Spinal cord (tissue), 10 donors: ENCODE results near the gene CDC42BPG. TPM values are rescaled to one million over a fixed set of nuclear protein-coding genes. Genes with fewer than 3 reads are reported as not detected.

Experiments used
- DNase-seq, 6 donors: peaks; one replicate each; pipeline versions ENCODE4 v3.0.0 to v3.0.0-alpha.2; 2013 to 2015; ENCODE audit warnings: low spot score in 6 of 6, low read depth in 4 of 6
- H3K27ac ChIP-seq: one replicate; pipeline ENCODE4 v1.5.1; 2013; ENCODE audit warnings: low read depth, low read length, control low read depth
- H3K27me3 ChIP-seq: one replicate; pipeline ENCODE4 v1.6.1; 2013; ENCODE audit warnings: low read length; ENCODE audit not compliant: control insufficient read depth, insufficient read depth
- H3K36me3 ChIP-seq: one replicate; pipeline ENCODE4 v1.6.1; 2013; ENCODE audit warnings: low read length; ENCODE audit not compliant: control insufficient read depth, insufficient read depth
- H3K4me1 ChIP-seq: one replicate; pipeline ENCODE4 v1.6.1; 2013; ENCODE audit warnings: low read length; ENCODE audit not compliant: control insufficient read depth, insufficient read depth
- H3K4me3 ChIP-seq: one replicate; pipeline ENCODE4 v1.5.1; 2013; ENCODE audit warnings: low read depth, low read length, control low read depth
- H3K9me3 ChIP-seq: one replicate; pipeline ENCODE4 v1.6.1; 2013; ENCODE audit warnings: low read length; ENCODE audit not compliant: control insufficient read depth, insufficient read depth
- WGBS: methylation state at CpG from one replicate; pipeline ENCODE4 v1.1.5; 2013; ENCODE audit warnings: missing lambda C conversion rate; ENCODE audit not compliant: insufficient coverage; 5-methylcytosine and 5-hydroxymethylcytosine counted together
- long read RNA-seq, 4 donors: transcript quantifications; one replicate each; lab custom pipeline, GENCODE V29; 2026
- polyA plus RNA-seq, 2 donors: library from polyadenylated mRNA; unstranded; fragments of 120-200 nt; gene quantifications; one replicate each; pipeline ENCODE4 v1.2.1, GENCODE V29; 2013; ENCODE audit not compliant: insufficient read length in 2 of 2
- total RNA-seq, 2 donors: library from RNA; depleted of rRNA in 1 of 2; stranded (reverse); fragments of 120-200 nt in 1 of 2; fragments of >200 nt in 1 of 2; gene quantifications; one replicate each; pipeline versions ENCODE4 v1.2.3 to v1.2.4, GENCODE V29; 2013 to 2014
- donor health status: healthy.

The CDC42BPG gene, protein sequence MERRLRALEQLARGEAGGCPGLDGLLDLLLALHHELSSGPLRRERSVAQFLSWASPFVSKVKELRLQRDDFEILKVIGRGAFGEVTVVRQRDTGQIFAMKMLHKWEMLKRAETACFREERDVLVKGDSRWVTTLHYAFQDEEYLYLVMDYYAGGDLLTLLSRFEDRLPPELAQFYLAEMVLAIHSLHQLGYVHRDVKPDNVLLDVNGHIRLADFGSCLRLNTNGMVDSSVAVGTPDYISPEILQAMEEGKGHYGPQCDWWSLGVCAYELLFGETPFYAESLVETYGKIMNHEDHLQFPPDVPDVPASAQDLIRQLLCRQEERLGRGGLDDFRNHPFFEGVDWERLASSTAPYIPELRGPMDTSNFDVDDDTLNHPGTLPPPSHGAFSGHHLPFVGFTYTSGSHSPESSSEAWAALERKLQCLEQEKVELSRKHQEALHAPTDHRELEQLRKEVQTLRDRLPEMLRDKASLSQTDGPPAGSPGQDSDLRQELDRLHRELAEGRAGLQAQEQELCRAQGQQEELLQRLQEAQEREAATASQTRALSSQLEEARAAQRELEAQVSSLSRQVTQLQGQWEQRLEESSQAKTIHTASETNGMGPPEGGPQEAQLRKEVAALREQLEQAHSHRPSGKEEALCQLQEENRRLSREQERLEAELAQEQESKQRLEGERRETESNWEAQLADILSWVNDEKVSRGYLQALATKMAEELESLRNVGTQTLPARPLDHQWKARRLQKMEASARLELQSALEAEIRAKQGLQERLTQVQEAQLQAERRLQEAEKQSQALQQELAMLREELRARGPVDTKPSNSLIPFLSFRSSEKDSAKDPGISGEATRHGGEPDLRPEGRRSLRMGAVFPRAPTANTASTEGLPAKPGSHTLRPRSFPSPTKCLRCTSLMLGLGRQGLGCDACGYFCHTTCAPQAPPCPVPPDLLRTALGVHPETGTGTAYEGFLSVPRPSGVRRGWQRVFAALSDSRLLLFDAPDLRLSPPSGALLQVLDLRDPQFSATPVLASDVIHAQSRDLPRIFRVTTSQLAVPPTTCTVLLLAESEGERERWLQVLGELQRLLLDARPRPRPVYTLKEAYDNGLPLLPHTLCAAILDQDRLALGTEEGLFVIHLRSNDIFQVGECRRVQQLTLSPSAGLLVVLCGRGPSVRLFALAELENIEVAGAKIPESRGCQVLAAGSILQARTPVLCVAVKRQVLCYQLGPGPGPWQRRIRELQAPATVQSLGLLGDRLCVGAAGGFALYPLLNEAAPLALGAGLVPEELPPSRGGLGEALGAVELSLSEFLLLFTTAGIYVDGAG (N-terminal part only)
- 1 to 10 TPM in 1 of 2 donors, under 1 TPM in 1; 0.59 to 2.0 TPM for total RNA-seq
- polyA plus RNA-seq, result 1 to 10 TPM in 1 of 2 donors, under 1 TPM in 1; 0.43 to 1.5 TPM
- long read RNA-seq, donor 1, result 0 reads
- long read RNA-seq, donor 2, result 0 reads
- long read RNA-seq, donor 3, result 0 reads
- long read RNA-seq, donor 4, result 0 reads

DNA sequence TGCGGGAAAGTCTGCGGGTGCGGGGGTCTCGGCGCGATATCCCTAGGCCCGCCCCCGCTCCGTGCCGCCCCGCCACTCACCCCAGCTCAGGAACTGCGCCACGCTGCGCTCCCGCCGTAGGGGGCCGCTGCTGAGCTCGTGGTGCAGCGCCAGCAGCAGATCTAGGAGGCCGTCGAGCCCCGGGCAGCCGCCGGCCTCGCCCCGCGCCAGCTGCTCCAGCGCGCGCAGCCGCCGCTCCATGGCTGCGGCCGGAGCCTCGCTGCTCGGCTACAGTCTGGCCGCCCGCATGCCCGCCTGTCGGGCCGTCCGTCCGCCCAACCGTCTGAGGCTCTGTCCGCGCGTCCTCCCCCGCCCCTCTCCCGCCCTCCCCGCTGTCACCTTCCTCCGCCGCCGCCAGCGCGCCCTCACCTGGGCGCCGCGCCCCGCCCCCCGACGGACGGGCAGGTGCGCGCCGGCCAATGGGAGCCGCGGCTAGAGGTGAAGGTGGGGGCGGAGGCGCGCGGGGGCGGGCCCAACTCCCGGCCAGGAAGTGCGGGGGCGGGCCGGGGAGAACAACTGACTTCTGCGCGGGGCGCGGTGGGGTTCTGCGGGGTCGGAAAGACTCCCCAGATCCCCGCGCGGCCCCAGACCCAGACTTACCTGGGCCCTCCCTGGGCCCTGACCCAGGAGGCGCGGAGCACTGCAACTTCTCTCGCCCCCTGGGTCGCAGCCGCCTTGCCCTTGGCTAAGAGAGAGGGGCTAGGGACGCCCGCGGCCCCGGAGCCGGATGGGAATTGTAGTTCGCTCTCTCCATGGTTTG is at the start of gene CDC42BPG:
Gene CDC42BPG, minus strand, starts transcription at position 324 of the 799 bp plus-strand sequence. Its CDS starts 84 bp downstream, at position 240.
- peak within 1 kb of the TSS; percentile 40 for H3K4me3 ChIP-seq
- H3K4me1 ChIP-seq, result peaks cover 17% of the 10 kb centered on the region
- H3K36me3 ChIP-seq, result peaks cover 4% of the 10 kb centered on the region
- peak in 1 of 6 donors; percentile 63 for DNase-seq
- H3K9me3 ChIP-seq, result no peaks in the 10 kb centered on the region
- WGBS, result under 1% methylated on average over 91 of the region's 96 CpGs
- no peak within 1 kb of the TSS for H3K27ac ChIP-seq
- peaks cover 14% of the 10 kb centered on the region for H3K27me3 ChIP-seq

DNA sequence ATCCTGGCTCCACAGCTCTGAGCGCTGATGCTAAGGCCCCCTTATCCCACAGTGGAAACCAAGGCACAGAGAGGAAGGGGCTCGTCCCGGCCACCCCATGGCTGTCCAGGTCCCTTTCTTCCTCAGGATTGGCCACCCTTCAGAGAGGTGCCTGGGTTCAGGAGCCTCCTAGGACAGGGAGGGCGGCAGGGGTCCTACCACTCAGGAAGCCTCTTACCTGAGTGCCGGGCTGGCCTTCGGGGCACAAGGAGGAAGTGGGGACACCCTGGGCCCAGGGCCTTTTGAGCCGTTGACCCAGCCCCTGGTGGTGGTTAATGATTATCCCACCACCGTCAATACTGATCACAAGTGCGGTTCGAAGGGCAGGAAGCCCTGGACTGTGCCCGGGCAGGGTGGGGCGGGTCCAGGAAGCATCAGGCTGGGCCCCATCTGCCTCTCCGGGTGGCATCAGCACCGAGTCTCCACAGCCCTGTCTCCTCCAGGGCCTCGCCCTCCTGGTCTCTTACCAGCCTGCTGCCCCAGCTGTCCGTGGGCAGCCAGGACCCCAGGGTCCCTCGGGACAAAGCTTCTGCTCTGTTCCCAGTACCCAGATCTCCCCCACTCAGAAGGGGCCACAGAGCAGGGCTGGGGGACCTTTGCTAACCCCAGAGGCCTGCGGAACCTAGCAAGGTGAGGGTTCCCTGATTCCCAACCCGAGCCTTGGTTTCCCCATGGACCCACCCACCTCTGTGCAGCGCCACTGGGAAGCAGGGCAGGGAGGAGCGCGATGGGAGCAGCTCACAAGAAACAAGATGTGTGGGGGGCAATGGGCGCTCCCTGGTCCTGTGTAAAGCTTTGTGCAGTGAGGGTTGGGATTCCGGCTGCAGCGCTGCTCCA is 49.0 kb upstream of the CDC42BPG start:
- H3K27ac ChIP-seq, result no peak overlapping the region
- peaks cover 52% of the 10 kb centered on the region for H3K36me3 ChIP-seq

DNA sequence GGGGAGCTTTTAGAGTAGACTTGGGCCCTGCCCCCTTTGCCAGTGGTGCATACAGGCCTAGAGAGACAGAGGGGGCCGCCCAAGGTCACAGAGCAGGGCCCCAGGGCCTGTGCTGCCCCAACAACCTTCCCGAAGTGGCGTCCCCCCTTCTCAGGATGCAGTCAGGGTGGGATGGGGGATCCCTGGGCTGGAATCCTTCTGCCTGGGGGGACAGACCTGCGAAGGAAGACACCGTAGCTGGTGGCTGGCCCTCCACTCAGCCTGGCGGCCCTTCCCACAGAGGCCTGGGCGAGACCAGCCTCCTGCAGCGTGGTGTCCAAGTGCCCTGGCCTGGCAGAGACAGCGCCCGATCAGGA is 48.4 kb upstream of the CDC42BPG start:
- no peak for DNase-seq
- Histone ChIP-seq H3K36me3 (peaks cover 46% of the 10 kb centered on the region), H3K4me3 (no peak overlapping the region), H3K27me3 (no peaks in the 10 kb centered on the region), H3K4me1 (peaks cover 6% of the 10 kb centered on the region), H3K27ac (no peak overlapping the region), H3K9me3 (no peaks in the 10 kb centered on the region)
- WGBS, result 86% methylated on average over 9 of the region's 10 CpGs

More for the DNA sequence above, 49.0 kb upstream of the CDC42BPG start:
- Histone ChIP-seq H3K27me3 (no peaks in the 10 kb centered on the region), H3K4me3 (no peak overlapping the region), H3K9me3 (no peaks in the 10 kb centered on the region), H3K4me1 (peaks cover under 1% of the 10 kb centered on the region)
- DNase-seq, result no peak
- WGBS, result 75% methylated on average over 21 of the region's 25 CpGs

DNA sequence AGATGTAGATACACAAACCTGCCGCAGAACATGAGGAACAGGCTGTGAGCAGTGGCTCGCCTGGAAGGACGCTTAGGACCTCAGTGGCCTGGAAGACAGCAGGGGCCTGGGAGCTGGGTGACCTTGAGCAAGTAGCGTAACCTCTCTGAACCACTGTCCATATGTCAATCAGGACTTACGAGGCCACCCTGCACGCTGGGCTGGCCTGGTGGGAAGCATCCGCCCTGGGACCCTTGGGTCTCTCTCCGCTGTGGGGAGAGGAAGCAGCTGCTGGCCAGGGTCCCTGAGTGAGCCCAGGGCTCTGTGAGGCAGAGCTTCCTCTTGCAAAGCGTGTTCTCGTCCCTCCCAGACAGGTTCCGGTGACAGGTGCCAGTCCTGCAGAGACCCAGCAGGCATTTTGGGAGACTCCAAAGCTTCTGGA is 48.0 kb upstream of the CDC42BPG start:
- H3K27me3 ChIP-seq, result no peaks in the 10 kb centered on the region
- peaks cover 42% of the 10 kb centered on the region for H3K36me3 ChIP-seq
- 81% methylated on average over 10 of the region's 11 CpGs for WGBS
- no peak for DNase-seq
- peaks cover 10% of the 10 kb centered on the region for H3K4me1 ChIP-seq
- H3K27ac ChIP-seq, result no peak overlapping the region
- H3K4me3 ChIP-seq, result no peak overlapping the region
- no peaks in the 10 kb centered on the region for H3K9me3 ChIP-seq

DNA sequence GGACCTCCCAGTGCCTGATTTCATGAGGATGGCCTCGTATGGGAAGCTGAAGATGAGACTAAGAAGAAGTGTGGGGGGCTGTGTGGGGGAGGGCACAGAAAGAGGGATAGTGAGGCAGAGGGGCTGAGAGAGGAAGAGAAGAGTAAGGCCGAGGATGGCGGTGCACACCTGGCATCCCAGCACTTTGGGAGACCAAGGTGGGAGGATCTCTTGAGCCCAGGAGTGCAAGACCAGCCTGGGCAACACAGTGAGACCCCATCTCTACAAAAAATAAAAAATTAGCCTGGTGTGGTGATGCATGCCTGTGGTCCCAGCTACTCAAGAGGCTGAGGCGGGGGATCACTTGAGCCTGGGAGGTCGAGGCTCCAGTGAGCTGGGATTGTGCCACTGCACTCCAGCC is 47.4 kb upstream of the CDC42BPG start:
- Histone ChIP-seq H3K36me3 (peaks cover 36% of the 10 kb centered on the region), H3K9me3 (no peaks in the 10 kb centered on the region), H3K27me3 (no peaks in the 10 kb centered on the region), H3K4me1 (peaks cover 12% of the 10 kb centered on the region), H3K4me3 (no peak overlapping the region), H3K27ac (no peak overlapping the region)
- DNase-seq, result no peak
- 81% methylated on average over 5 of the region's 5 CpGs for WGBS

DNA sequence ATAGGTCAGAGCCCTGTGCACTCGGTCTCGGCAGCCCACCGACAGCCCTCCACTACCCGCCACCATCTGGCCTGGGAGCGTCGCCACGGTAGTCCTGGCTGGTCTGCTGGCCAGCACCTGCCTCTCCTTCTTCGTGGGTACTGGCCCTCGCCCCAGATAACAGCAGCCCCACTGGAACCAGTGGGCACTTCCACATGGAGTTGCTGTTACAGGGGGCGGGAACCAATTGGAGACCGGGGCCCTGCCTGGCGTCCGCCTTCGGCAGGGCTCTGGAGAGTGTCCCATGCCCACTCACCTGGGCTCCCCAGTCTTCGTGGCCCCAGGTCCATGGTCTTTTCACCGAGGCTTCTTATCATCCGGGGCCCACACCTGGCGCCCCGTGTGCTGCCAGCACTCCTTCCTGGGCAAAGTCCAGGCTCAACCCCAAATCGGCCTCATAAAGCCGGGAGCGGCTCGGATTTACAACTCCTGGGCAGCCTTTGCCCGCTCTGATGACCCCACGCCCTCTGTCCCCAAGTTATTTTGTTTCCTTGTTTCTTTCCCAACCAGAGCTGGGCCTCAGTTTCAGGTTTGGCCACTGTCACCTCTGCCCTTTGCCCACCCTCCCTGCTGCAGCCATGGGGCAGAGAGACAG is 46.9 kb upstream of the CDC42BPG start:
- Histone ChIP-seq H3K36me3 (peaks cover 31% of the 10 kb centered on the region), H3K9me3 (no peaks in the 10 kb centered on the region), H3K4me1 (peaks cover 12% of the 10 kb centered on the region), H3K4me3 (no peak overlapping the region), H3K27me3 (no peaks in the 10 kb centered on the region), H3K27ac (no peak overlapping the region)
- DNase-seq, result no peak
- WGBS, result 85% methylated on average over 25 of the region's 25 CpGs

DNA sequence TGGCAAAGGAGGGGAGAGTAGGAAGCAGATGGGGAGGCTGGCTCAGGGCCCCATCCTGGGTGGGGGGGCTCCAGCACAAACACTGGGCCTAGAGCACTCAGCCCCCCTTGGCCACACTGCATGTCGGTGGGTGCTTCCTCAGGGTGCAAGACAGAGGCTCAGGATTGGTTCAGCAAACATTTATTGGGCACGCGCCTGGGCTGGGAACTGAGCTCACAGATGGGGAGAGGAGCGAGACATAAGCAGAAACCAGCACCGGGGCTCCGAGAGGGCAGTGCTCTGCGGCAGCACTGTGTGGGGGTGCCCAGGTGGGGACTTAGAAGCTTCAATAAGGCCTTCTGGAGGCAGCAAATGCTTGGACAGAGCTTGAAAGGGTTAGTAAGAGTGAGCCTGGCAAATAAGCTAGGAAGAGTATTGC is 46.1 kb upstream of the CDC42BPG start:
- no peaks in the 10 kb centered on the region for H3K9me3 ChIP-seq
- no peaks in the 10 kb centered on the region for H3K27me3 ChIP-seq
- DNase-seq, result peak in 1 of 6 donors; percentile 48
- 76% methylated on average over 7 of the region's 7 CpGs for WGBS
- peaks cover 23% of the 10 kb centered on the region for H3K36me3 ChIP-seq
- H3K4me3 ChIP-seq, result no peak overlapping the region
- peaks cover 12% of the 10 kb centered on the region for H3K4me1 ChIP-seq
- no peak overlapping the region for H3K27ac ChIP-seq
